DND-41 (cell line): Measurements from ENCODE around the gene LAMB1.

Experiments used
- ATAC-seq: fragments of 200-7000 bp; cut with Tn5 transposase; 3 replicates; pipeline ENCODE4 v1.9.1; 2021; ENCODE audit warnings: low read depth; ENCODE audit not compliant: insufficient read depth
- DNase-seq: peaks from one replicate; pipeline ENCODE4 v3.0.0-alpha.2; 2020
- H2AFZ ChIP-seq: 2 replicates; pipeline ENCODE4 v1.6.0; 2012; ENCODE audit warnings: low read depth, low read length
- H3K27ac ChIP-seq: 2 replicates; pipeline ENCODE4 v1.5.1; 2012; ENCODE audit warnings: low read length, inconsistent platforms
- H3K27me3 ChIP-seq: fragments of 200-600 bp; sonication (generic); 2 replicates; pipeline ENCODE4 v1.6.0; 2012; ENCODE audit warnings: low read length, mild to moderate bottlenecking, inconsistent platforms; ENCODE audit not compliant: insufficient read depth, poor library complexity
- H3K36me3 ChIP-seq: 2 replicates; pipeline ENCODE4 v1.5.1; 2012; ENCODE audit warnings: low read length, inconsistent platforms; ENCODE audit not compliant: insufficient read depth
- H3K4me1 ChIP-seq: 2 replicates; pipeline ENCODE4 v1.5.1; 2012; ENCODE audit warnings: mild to moderate bottlenecking, low read length; ENCODE audit not compliant: insufficient read depth
- H3K4me2 ChIP-seq: 2 replicates; pipeline ENCODE4 v1.6.0; 2012; ENCODE audit warnings: mild to moderate bottlenecking, moderate library complexity, low read length, inconsistent platforms; ENCODE audit not compliant: insufficient read depth
- H3K4me3 ChIP-seq, 2 experiments: fragments of 200-600 bp in 1 of 2; shearing (Covaris generic) in 1 of 2; 2 replicates each; pipeline ENCODE4 v1.5.1; 2012 to 2016; ENCODE audit warnings: inconsistent platforms in 2 of 2, low read length in 2 of 2, mild to moderate bottlenecking in 2 of 2, low read depth in 1 of 2, moderate library complexity in 1 of 2
- H3K79me2 ChIP-seq: 2 replicates; pipeline ENCODE4 v1.6.0; 2012; ENCODE audit warnings: low read length, inconsistent platforms; ENCODE audit not compliant: insufficient read depth
- H3K9ac ChIP-seq: 2 replicates; pipeline ENCODE4 v1.6.0; 2012; ENCODE audit warnings: low read depth, mild to moderate bottlenecking, inconsistent platforms, low read length, moderate library complexity
- H3K9me3 ChIP-seq: 2 replicates; pipeline ENCODE4 v1.5.1; 2012; ENCODE audit warnings: low read length, moderate library complexity, mild to moderate bottlenecking, inconsistent platforms; ENCODE audit not compliant: insufficient read depth, severe bottlenecking
- H4K20me1 ChIP-seq: 2 replicates; pipeline ENCODE4 v1.6.0; 2012; ENCODE audit warnings: low read length; ENCODE audit not compliant: insufficient read depth
- CTCF ChIP-seq: IDR thresholded peaks from 2 replicates; pipeline ENCODE4 v1.5.1; 2012; ENCODE audit warnings: borderline replicate concordance, low read length, moderate library complexity, mild to moderate bottlenecking; ENCODE audit not compliant: poor library complexity, severe bottlenecking; ENCODE audit errors: extremely low read depth
- EZH2 ChIP-seq: IDR thresholded peaks from 3 replicates; pipeline ENCODE4 v1.6.1; 2012; ENCODE audit warnings: borderline replicate concordance, low read depth, mild to moderate bottlenecking, moderate library complexity, low read length, inconsistent platforms; ENCODE audit not compliant: severe bottlenecking

Gene LAMB1

GRCh38 chr7:107882766-107883165 lies 120.2 kb downstream of the LAMB1 start:
- DNase-seq = no peak
- TF ChIP-seq CTCF (no peak), EZH2 (no peak)

GRCh38 chr7:107879400-107880035 lies 123.4 kb downstream of the LAMB1 start:
- Histone ChIP-seq H3K4me1 (peaks cover 8% of the 10 kb centered on the region; the same call in 1 of the 2 replicates), H3K9me3 (no peaks in the 10 kb centered on the region), H3K27ac (no peak overlapping the region), H3K79me2 (no peaks in the 10 kb centered on the region), H3K4me2 (peak overlapping the region; percentile 46), H3K9ac (no peak overlapping the region), H3K27me3 (peaks cover 4% of the 10 kb centered on the region), H2AFZ (peak overlapping the region; percentile 46), H3K36me3 (no peaks in the 10 kb centered on the region), H4K20me1 (no peaks in the 10 kb centered on the region), H3K4me3 (no peak overlapping the region)
- ATAC-seq (peak; percentile 82), DNase-seq (peak; percentile 46)
- TF ChIP-seq EZH2 (no peak), CTCF (peak; percentile 79)

More at GRCh38 chr7:107882766-107883165, 120.2 kb downstream of the LAMB1 start:
- no peak overlapping the region for H3K27ac ChIP-seq
- no peak overlapping the region for H3K4me2 ChIP-seq
- no peaks in the 10 kb centered on the region for H3K27me3 ChIP-seq
- H3K4me3 ChIP-seq = no peak overlapping the region
- H3K79me2 ChIP-seq = no peaks in the 10 kb centered on the region
- H2AFZ ChIP-seq = no peak overlapping the region
- H3K4me1 ChIP-seq = peaks cover 4% of the 10 kb centered on the region; the same call in 1 of the 2 replicates
- no peaks in the 10 kb centered on the region for H3K36me3 ChIP-seq
- H4K20me1 ChIP-seq = no peaks in the 10 kb centered on the region
- no peaks in the 10 kb centered on the region for H3K9me3 ChIP-seq
- H3K9ac ChIP-seq = no peak overlapping the region
- no peak for ATAC-seq

- no peaks in the 10 kb centered on the region for H3K79me2 ChIP-seq
- peaks cover 4% of the 10 kb centered on the region for H3K27me3 ChIP-seq
- DNase-seq = no peak
- H3K9me3 ChIP-seq = no peaks in the 10 kb centered on the region
- no peak overlapping the region for H3K4me2 ChIP-seq
- no peak overlapping the region for H3K4me3 ChIP-seq
- no peak for TF ChIP-seq CTCF
- TF ChIP-seq EZH2 = no peak
- H2AFZ ChIP-seq = no peak overlapping the region
- H3K9ac ChIP-seq = no peak overlapping the region
- H3K36me3 ChIP-seq = no peaks in the 10 kb centered on the region
- no peaks in the 10 kb centered on the region for H4K20me1 ChIP-seq
- ATAC-seq = no peak
- H3K27ac ChIP-seq = no peak overlapping the region
- peaks cover 11% of the 10 kb centered on the region; the same call in 1 of the 2 replicates for H3K4me1 ChIP-seq
Observed at GRCh38 chr7:107878636-107879035, 124.3 kb downstream of the LAMB1 start.
